Putamen (tissue), 1 donor: ENCODE results near the gene CUEDC2.
A peak's percentile ranks its signal among the peaks of the same experiment; 100 is the strongest.
"Not testable (repeated sequence)": the region's sequence is repeated elsewhere in the genome, so short reads cannot be mapped to it uniquely, and the experiment has no call there.

ENCODE experiments used
- DNase-seq: peaks from one replicate; pipeline ENCODE4 v3.0.0-alpha.2; 2016; ENCODE audit warnings: low spot score

Gene CUEDC2

DNA sequence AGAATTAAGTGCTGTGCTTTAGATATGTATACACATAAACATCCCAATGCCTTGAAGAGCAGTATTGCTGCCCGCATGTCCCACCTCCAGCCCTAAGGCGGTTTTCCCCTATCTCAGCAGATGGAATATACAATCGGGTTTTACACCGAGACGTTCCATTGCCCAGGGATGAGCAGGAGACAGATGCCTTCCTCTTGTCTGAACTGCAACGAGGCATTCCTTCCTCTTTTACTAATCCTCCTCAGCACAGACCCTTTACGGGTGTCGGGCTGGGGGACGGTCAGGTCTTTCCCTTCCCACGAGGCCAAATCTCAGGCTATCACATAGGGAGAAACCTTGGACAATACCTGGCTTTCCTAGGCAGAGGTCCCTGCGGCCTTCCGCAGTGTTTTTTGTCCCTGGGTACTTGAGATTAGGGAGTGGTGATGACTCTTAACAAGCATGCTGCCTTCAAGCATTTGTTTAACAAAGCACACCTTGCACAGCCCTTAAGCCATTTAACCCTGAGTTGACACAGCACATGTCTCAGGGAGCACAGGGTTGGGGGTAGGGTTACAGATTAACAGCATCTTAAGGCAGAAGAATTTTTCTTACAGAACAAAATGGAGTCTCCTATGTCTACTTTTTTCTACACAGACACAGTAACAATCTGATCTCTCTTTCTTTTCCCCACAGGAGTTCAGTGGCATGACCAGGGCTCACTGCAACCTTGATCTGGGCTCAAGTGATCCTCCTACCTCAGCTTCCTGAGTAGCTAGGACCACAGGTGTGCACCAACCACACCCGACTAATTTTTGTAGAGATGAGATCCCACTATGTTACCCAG, 22.5 kb upstream of the CUEDC2 start:
- not testable (repeated sequence) for DNase-seq

DNA sequence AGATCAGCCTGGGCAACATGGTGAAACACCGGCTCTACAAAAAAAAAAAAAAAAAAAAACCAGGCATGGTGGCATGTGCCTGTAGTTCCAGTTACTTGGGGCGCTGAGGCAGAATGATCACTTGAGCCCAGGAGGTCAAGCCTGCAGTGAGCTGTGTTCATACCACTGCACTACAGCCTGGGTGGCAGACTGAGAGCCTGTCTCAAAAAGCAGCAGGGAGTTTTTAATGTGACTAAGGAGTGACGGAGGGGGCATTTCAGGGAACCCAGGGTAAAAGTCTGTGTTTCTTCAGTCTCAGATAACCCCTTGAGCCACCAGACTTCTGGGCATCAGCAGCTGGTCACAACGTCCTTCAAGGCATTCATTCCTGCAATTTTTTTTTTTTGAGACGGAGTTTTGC, 21.1 kb upstream of the CUEDC2 start:
- no peak for DNase-seq

DNA sequence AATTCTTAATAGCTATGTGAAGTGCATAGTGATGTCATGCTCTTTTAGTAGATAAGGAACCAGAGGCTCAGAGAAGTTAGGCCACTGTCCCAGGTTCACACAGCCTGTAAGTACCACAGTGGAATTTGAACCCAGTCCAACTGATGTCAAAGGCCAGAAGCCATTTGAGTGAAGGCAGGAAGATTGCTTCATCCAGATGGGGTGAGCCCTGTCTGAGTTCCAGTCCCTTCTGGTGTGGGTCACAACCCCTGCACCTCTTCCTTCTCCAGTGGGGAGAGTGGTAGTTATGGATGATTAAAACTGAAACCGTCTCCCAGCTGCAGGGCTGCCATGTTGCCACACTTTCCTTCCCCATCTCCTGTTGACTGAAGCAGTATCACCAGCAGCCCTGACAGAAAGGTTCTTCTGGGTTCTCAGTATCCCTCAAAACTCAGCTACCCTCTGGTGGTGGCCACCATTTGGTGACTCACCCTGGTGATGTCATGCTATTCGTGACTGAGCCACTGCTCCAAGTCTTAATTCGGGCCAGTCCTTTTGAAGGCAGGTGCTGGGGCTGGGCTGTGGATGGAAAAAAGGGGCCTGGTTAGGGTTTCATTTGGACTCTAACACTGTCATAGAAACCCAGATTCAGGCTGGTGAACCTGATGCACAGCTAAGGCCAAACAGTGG, 20.4 kb upstream of the CUEDC2 start:
- no peak for DNase-seq

DNA sequence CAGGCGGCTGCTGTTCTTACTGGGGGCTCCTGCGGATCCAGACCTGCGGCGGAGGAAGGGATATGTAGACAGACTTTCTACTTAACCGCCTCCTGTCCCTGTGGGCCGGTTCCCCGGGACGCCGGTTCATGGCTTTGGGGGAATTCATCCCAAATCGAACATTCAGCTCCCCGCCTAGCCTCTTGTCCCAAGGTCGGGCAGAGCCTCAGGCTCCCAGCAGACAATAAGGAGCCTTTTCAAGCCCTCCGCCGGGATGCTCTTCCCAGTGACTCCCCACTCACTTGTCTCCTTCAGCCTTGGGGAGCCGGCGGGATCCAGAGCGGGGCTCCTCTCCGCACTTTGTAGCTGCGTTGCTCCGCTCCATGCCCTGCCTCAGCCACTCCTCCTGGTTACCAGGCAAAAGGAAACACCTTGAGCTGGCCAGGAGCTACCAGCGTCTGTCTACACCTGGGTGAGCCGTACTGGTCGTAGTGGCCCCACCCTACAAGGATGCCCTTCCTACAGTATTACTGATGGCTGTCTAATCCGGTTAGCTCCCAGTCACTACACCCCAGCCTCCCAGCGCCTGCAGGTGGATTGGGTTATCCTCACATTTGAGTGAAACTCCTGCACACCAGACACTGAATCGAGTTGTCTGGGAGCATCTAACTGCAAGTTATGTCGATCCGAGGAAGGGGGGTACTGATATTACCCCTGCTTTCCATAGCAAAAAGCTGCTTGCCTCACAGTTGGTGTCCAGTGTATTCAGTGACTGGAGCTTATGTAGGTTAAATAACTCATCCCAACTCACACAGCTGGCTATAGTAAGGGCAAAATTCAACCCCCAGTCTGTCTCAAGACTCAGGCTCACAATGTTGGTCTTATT, 19.0 kb upstream of the CUEDC2 start, which contains the start of gene C10orf95:
Gene C10orf95 (minus strand): TSS at position 439 of the 865 bp plus-strand sequence. CDS start 450 bp downstream, outside the sequence.
- DNase-seq = no peak

DNA sequence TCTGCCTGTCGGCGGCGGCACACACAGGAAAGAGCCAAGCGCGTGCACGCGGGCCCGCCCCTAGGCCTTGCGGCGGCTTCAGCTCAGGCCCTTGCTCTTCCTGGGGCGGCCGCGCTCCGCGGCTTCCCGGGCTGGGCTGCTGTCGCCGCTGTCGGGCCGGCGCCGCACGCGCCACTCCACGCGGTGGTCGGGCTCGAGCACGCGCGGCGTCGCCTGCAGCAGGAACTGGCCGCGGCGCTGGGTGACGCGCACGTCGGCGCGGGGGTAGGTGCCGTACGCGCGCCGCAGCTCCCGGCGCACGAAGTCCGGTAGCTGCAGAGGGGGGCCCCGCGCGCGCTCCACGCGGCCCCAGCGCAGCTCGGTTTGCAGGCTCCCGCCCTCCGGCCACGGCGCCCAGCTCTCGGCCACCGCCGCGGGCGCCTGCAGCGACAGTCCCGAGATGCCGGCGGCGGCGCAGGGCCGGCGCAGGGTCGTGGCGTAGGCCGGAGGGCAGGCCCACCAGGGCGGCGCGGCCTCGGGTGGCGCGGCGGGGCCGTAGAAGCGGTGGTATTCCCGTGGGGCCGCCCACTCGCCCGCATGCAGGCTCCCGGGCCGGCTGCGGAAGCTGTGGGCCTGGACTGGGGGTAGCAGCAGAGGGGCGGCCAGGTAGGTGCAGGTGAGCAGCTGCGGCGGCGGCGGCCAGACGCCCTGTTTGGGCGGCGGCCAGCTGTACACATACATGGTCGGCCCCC, 18.2 kb upstream of the CUEDC2 start:
- DNase-seq = peak; percentile 87

DNA sequence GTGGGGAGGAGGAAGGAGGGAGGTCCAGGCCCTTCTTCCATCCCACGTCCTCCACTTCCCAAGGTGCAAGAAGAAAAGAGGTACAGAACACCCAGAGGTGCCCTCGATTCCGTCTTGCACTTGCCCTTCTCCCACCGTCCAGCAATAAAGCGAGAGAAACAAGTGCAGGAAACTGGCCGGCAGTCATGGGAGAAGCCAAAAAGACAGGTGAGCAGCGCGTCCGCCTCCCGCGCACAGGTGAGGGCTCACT, 17.7 kb upstream of the CUEDC2 start:
- DNase-seq = no peak

DNA sequence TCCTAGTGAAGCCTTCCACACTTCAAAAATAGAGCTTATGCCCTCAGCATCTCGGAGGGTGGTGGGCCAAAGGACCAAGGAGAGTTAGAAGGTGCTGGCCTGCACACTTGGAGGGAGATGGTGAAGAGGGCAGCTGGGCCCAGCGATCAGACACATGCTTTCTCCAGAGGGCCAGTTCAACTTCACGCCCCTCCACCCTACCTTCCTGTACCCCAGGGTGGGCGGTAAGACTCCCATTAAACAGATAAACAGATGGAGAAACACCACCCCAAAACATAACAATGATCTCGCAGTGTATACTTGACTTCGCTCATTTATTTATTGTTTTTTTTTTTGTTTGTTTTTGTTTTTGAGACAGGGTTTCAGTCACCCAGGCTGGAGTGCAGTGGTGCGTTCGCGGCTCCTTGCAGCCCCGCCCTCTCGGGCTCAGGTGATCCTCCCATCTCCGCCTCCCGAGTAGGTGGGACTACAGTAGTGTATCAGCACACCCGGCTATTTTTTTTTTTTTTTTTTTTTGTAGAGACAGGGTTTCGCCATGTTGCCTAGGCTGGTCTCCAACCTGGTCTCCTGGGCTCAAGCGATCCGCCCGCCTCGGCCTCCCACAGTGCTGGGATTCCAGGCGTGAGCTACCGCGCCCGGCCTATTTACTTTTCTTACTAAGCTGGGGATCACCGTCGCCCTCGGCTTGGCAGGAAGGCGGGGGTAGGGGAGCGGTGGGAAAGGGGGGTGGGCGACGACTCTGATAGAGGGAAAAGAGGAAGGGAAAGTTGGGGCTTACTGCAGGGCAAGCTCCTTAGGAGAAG, 17.1 kb upstream of the CUEDC2 start:
- no peak for DNase-seq

DNA sequence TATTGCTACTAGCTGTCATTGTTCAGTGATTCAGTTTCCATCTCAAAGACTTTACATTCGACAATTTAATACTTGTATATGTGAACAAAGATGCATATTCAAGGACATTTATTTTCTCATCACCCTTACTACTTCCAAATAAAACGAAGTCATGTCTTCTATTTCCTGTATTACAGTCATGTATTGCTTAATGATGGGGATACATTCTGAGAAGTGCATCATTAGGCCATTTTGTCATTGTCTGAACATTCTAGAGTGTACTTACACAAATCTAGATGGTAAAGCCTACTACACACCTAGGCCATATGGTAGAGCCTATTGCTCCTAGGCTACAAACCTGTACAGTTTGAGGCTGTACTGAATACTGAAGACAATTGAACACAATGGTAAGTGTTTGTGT, 12.5 kb upstream of the CUEDC2 start:
- DNase-seq = no peak

DNA sequence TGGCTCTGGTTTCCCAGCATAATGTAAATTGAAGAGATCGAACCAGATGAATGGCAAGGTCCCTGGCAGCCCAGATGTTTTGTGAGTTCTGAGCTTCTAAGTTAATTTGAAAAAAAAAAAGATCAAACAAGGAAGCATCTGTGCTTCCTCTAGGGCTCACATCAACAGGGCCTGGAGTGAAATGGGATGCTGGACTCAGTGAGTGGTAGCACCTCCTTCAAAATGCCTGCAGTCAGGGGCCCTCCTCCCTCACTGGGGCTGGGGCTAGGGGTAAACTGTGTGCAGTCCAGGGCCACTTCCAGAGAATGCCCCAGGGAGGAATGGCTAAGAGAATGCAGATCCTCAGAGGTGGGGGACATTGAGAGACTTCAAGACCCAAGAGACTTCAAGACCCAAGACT, 6.0 kb upstream of the CUEDC2 start:
- no peak for DNase-seq

DNA sequence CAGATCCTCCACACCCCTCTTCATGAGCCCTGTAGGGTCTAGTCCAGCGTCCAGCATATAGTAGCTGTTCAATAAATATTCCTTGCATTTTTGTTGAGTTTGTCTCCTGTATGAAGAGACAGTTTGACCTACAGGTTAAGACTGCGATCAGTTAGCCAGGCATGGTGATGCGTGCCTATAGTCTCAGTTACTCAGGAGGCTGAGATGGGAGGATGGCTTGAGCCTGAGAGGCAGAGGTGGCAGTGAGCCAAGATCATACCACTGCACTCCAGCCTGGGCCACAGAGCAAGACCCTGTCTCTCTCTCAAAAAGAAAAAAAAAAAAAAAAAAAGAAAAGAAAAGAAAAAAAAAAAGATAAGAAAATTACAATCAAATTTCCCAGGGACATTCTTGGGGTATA, 5.1 kb upstream of the CUEDC2 start:
- DNase-seq = no peak

DNA sequence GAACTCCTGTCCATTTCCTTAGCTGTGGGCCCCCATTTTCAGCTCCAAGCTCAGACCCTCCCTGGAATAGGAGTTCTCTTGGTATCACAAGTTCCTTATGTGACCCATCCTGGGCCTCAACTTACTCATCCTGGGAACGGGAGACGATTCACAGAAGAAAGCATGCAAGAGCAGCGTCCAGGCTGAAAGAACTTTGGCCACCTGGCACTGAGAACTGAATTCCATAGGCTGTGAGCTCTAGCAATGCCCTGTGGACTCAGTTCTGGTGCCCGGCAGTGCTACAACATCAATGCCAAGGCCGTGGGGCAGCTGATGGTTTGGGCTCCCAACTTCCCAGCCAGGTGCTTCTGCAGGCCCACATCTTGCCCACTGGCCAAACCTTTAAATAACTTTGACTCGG, 3.9 kb upstream of the CUEDC2 start:
- no peak for DNase-seq

DNA sequence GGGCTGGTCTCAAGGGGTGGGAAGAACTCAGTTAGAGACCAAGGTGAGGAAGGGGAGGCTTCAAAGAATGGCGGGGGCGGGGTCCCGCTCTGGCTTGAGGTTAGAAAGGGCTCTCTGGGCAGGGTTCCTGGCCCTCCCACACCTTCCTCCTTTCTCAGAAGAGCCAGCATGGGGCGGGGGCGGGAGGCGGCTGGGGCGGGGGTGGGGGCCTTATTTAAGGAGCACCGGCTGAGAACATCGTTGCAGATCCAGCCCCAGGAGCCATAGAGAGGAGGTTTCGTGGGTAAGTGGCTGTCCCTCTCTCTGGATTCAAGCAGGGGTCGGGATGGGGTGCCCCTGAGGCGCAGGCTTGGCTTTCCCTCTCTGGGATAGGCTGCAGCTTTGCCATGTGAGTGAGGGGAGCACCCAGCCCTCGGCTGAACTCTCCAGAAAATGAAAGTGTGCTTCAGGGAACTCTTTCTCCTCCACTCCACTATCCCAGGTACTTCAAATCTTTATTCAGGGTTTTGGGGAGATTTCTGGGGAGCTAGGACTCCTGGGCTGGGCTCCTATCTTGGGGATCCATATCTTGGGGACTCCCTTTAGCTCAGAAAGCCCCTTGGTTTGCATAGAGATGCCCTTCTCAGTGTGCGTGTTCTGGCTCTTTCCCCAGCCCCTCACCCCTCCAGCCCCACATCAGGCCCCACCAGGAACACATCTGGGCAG, 3.3 kb upstream of the CUEDC2 start:
- no peak for DNase-seq

DNA sequence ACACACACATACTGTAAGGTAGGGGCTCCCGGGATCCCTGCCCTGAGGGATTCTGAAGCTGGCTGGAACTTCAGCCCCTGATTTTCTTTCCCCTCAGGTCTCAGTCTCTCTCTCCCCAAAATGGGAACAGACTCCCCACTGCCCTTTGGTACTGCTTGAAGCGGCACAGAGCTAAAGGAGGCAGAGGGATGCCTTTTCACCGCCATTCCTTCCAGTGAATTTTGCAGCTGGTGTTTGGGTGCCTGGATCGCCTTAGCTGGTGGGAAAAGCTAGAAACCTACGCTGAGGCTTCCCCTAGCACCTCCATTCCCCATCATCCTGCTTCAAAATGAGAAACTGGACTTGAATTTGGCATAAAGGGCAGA, 2.7 kb upstream of the CUEDC2 start:
- no peak for DNase-seq

DNA sequence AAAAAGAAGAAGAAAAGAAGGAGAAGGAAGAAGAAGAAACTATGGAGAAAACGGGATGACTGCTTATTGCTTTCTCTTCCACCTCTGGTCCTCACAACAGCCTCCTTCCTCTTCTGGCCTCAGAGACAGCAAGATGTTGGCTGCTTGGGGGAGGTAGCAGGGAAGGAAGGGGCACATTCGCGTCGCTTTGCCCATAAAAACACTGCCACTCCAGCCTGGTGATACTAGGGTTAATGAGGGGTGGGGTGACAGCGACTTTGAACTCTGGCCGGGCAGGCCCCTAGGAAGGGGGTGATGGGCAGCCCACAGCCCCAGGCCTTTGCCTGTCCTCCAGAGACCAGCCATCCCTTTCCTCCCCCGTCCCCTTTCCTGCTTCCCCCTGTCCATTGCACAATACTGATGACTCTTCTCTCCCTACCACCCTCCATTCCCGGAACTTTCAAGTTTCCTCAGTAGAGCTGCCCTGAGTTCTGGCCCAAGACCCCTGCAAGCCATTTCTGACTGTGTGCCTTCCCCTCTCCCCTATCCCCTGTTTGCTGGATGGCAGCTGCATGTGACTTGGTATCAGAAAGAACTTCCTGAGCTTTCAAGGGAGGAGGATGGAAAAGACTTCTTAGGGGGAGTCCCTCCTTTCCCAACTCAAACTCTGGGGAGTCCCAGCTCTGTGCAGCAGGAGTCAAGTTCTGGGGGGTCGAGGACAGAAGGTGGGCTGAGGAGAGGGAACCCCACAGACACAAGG, 2.2 kb upstream of the CUEDC2 start:
- no peak for DNase-seq

DNA sequence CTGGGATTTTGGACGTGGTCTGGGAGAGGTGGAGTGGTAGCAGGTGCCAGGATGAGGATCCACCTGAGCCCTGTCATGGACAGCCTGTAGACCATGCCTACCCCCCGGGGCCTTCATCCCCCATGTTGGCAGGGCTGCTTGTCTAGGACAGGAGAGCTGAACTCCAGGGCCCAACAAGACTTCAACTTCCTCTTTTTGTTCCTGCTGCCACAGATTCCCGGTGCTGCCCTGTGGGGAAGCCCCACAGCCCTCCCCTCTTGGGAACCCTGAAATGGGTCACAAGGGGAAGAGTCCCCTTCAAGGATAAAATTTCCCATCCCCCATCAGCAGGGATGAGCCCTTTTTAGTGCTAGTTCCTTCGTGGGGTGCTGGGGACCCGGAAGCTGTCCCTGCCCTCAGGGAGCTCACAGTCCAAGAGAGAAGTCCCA, 1.3 kb upstream of the CUEDC2 start:
- DNase-seq = no peak

DNA sequence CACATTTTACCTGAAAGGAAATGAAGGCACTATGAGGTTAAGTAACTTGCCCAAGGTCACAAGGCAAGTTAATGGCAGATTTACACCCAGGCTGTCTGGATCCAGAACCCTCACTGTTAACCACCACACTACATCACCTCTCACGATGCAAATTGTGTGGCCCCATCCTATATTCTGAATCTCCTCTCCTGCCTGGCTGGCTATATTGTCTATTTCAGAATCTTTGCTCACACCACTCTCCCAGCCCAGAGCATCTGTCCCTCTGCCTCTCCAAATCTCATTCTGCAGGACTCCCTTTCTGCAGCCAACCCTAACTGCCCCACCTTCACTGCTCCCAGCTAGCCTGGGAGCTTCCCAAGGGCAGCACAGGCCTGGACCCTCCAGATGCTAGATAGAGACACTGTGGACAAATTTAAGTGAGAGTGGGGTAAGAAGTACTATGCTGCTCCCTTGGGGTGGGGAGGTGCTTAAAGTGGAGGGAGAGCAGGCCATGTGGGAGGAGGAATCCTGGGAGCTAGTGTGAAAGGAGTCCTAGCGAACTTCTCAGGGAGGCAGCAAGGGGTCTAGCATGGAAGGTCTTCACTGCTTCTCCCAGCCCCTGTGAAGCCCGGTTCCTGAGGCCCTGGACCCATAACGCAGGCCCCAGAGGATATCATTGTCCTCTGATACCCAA, 786 bp downstream of the CUEDC2 start:
- DNase-seq = no peak

DNA sequence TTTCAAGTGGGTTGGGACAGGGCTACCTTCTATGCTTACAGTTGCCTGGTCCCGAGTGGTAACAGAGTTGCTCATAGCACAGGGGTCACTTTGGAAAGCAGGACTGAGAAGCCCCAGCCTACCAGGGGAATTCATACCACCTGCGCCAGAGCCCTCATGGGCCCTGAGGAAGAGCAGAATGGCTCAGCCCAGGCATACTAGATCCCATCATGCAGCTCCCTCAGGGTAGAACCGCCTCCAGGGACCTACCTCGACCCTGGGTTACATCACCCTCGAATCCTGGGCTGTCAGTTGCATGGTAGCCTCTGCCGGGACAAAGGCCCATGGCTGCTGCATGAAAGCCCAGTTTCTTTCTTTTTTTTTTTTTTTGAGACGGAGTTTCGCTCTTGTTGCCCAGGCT, 2.9 kb downstream of the CUEDC2 start:
- DNase-seq = no peak

DNA sequence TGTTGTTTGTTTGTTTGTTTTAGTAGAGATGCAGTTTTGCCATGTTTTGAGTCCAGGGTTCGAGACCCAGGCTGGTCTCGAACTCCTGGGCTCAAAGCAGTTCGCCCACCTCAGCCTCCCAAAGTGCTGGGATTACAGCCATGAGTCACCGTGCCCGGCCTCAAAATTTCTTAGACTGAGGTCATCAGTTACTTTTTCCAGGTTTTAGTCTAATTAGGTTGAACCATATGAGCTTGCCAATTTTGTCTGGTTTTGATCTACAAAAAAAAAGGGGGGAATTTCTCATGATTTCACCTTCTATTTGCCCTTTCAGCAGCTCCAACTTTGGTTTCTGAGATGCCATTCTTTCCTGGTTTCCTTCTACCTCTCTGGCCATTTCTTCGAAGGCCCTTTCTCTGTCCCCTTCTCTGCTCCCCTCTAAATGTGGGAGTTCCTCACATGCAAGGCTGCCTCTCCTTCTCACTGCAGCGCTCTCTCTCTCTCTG, 5.5 kb downstream of the CUEDC2 start:
- DNase-seq = no peak

DNA sequence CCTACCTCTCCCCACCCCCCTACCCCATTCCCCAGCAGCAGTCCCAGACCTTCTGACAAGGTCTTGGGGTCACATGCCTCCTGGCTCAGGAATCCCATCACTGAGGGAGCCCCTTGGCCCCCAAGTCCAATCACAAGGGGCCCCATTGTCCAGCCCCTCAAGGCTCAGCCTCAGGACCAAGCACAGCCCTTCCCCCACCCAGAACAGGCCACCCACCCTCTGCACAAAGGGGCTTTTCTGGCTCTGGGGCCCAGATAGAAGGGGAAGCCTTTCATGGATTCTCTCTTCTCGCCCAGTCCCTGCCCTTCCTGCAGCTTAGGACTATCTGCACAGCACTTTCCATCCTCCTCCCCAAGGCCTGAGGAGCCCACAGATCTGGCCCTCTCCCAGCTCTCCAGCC, 6.9 kb downstream of the CUEDC2 start:
- DNase-seq = no peak
